HG03066 (cell line): ENCODE results near the gene CBX7.

ENCODE experiments used
- ATAC-seq: cut with Tn5 transposase; IDR thresholded peaks from one replicate; pipeline ENCODE4 v1.9.1; 2021; ENCODE audit warnings: low read depth; ENCODE audit not compliant: unreplicated experiment

Gene CBX7

GRCh38 chr22:39128508-39128907, 24.0 kb downstream of the CBX7 start:
- ATAC-seq: no peak

GRCh38 chr22:39125622-39126021, 26.9 kb downstream of the CBX7 start:
- ATAC-seq: no peak

- ATAC-seq: no peak
Observed at GRCh38 chr22:39123751-39124581, 28.5 kb downstream of the CBX7 start.

GRCh38 chr22:39122772-39123470, 29.6 kb downstream of the CBX7 start:
- no peak for ATAC-seq

- no peak for ATAC-seq
Observed at GRCh38 chr22:39120983-39121382, 31.5 kb downstream of the CBX7 start.

- peak; percentile 43 for ATAC-seq
Observed at GRCh38 chr22:39117585-39118191, 34.8 kb downstream of the CBX7 start.

- no peak for ATAC-seq
Observed at GRCh38 chr22:39115977-39116621, 36.4 kb downstream of the CBX7 start.

- ATAC-seq: no peak
Observed at GRCh38 chr22:39115570-39115969, 36.9 kb downstream of the CBX7 start.

GRCh38 chr22:39114112-39114511, 38.4 kb downstream of the CBX7 start:
- no peak for ATAC-seq

GRCh38 chr22:39110631-39111561, 41.6 kb downstream of the CBX7 start:
- ATAC-seq: no peak

- ATAC-seq: no peak
Observed at GRCh38 chr22:39109361-39109760, 43.1 kb downstream of the CBX7 start.

- no peak for ATAC-seq
Observed at GRCh38 chr22:39108487-39108886, 44.0 kb downstream of the CBX7 start.

- ATAC-seq: no peak
Observed at GRCh38 chr22:39106326-39106725, 46.2 kb downstream of the CBX7 start.

GRCh38 chr22:39103431-39103830, 49.0 kb downstream of the CBX7 start:
- ATAC-seq: no peak

GRCh38 chr22:39101226-39101625, 51.3 kb downstream of the CBX7 start:
- no peak for ATAC-seq

GRCh38 chr22:39098576-39098975, 53.9 kb downstream of the CBX7 start:
- ATAC-seq: no peak

- no peak for ATAC-seq
Observed at GRCh38 chr22:39098026-39098425, 54.5 kb downstream of the CBX7 start.

- no peak for ATAC-seq
Observed at GRCh38 chr22:39097098-39098020, 55.1 kb downstream of the CBX7 start, which contains the start of gene APOBEC3H. Gene APOBEC3H (plus strand): TSS chr22:39097244. CDS start chr22:39100279, 3,035 bp downstream.

GRCh38 chr22:39095971-39096370, 56.5 kb downstream of the CBX7 start:
- no peak for ATAC-seq
